DND-41 (cell line): ENCODE data around the gene KCNC3.

Source experiments
- ATAC-seq: fragments of 200-7000 bp; cut with Tn5 transposase; 3 replicates; pipeline ENCODE4 v1.9.1; 2021; ENCODE audit warnings: low read depth; ENCODE audit not compliant: insufficient read depth
- DNase-seq: peaks from one replicate; pipeline ENCODE4 v3.0.0-alpha.2; 2020
- H2AFZ ChIP-seq: 2 replicates; pipeline ENCODE4 v1.6.0; 2012; ENCODE audit warnings: low read depth, low read length
- H3K27ac ChIP-seq: 2 replicates; pipeline ENCODE4 v1.5.1; 2012; ENCODE audit warnings: low read length, inconsistent platforms
- H3K27me3 ChIP-seq: fragments of 200-600 bp; sonication (generic); 2 replicates; pipeline ENCODE4 v1.6.0; 2012; ENCODE audit warnings: low read length, mild to moderate bottlenecking, inconsistent platforms; ENCODE audit not compliant: insufficient read depth, poor library complexity
- H3K36me3 ChIP-seq: 2 replicates; pipeline ENCODE4 v1.5.1; 2012; ENCODE audit warnings: low read length, inconsistent platforms; ENCODE audit not compliant: insufficient read depth
- H3K4me1 ChIP-seq: 2 replicates; pipeline ENCODE4 v1.5.1; 2012; ENCODE audit warnings: mild to moderate bottlenecking, low read length; ENCODE audit not compliant: insufficient read depth
- H3K4me2 ChIP-seq: 2 replicates; pipeline ENCODE4 v1.6.0; 2012; ENCODE audit warnings: mild to moderate bottlenecking, moderate library complexity, low read length, inconsistent platforms; ENCODE audit not compliant: insufficient read depth
- H3K4me3 ChIP-seq, 2 experiments: fragments of 200-600 bp in 1 of 2; shearing (Covaris generic) in 1 of 2; 2 replicates each; pipeline ENCODE4 v1.5.1; 2012 to 2016; ENCODE audit warnings: inconsistent platforms in 2 of 2, low read length in 2 of 2, mild to moderate bottlenecking in 2 of 2, low read depth in 1 of 2, moderate library complexity in 1 of 2
- H3K79me2 ChIP-seq: 2 replicates; pipeline ENCODE4 v1.6.0; 2012; ENCODE audit warnings: low read length, inconsistent platforms; ENCODE audit not compliant: insufficient read depth
- H3K9ac ChIP-seq: 2 replicates; pipeline ENCODE4 v1.6.0; 2012; ENCODE audit warnings: low read depth, mild to moderate bottlenecking, inconsistent platforms, low read length, moderate library complexity
- H3K9me3 ChIP-seq: 2 replicates; pipeline ENCODE4 v1.5.1; 2012; ENCODE audit warnings: low read length, moderate library complexity, mild to moderate bottlenecking, inconsistent platforms; ENCODE audit not compliant: insufficient read depth, severe bottlenecking
- H4K20me1 ChIP-seq: 2 replicates; pipeline ENCODE4 v1.6.0; 2012; ENCODE audit warnings: low read length; ENCODE audit not compliant: insufficient read depth
- EZH2 ChIP-seq: IDR thresholded peaks from 3 replicates; pipeline ENCODE4 v1.6.1; 2012; ENCODE audit warnings: borderline replicate concordance, low read depth, mild to moderate bottlenecking, moderate library complexity, low read length, inconsistent platforms; ENCODE audit not compliant: severe bottlenecking
- TF ChIP-seq, protein P1 (sequence below): IDR thresholded peaks from 2 replicates; pipeline ENCODE4 v1.5.1; 2012; ENCODE audit warnings: borderline replicate concordance, low read length, moderate library complexity, mild to moderate bottlenecking; ENCODE audit not compliant: poor library complexity, severe bottlenecking; ENCODE audit errors: extremely low read depth

KCNC3 gene

DNA sequence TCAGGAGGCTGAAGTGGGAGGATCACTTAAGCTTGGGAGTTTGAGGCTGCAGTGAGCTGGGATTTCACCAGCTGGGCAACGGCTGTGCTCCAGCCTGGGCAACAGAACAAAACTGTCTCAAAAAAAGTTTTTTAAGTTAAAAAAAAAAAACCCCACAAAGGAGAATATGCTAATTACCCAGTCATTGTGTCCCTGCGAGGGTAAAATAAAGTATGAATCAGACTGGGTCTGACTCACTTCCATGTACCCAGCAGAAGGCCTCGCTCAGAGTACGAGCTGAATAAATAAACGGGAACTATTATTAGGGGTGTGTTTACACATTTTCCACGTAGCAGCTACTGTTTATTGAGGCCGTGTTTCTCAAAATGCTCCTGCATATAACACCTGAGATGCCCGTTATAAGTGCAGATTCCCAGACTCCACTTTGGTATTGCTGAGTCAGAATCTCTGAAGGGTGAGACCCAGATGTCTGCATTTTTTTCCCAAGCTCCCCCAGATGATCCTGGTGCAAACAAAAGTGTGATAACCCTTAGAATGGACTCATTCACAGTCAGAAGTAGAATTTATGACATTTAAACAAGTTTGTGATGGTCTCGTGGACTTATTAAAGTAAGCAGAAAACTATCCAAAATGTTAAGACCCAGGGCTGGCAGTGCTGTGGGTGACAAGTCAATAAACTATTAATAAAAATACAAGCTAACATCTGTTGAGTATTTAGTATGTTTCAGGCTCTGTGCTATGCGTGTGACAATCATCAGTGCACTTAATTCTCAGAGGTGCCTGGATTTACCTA, 28.2 kb downstream of the KCNC3 start:
- H3K4me2 ChIP-seq: no peak overlapping the region
- H2AFZ ChIP-seq: no peak overlapping the region
- H4K20me1 ChIP-seq: no peaks in the 10 kb centered on the region
- no peak for ATAC-seq
- no peak overlapping the region for H3K4me3 ChIP-seq
- no peaks in the 10 kb centered on the region for H3K79me2 ChIP-seq
- no peaks in the 10 kb centered on the region for H3K4me1 ChIP-seq
- H3K9me3 ChIP-seq: no peaks in the 10 kb centered on the region
- H3K27me3 ChIP-seq: no peaks in the 10 kb centered on the region
- no peak for DNase-seq
- TF ChIP-seq, protein P1, sequence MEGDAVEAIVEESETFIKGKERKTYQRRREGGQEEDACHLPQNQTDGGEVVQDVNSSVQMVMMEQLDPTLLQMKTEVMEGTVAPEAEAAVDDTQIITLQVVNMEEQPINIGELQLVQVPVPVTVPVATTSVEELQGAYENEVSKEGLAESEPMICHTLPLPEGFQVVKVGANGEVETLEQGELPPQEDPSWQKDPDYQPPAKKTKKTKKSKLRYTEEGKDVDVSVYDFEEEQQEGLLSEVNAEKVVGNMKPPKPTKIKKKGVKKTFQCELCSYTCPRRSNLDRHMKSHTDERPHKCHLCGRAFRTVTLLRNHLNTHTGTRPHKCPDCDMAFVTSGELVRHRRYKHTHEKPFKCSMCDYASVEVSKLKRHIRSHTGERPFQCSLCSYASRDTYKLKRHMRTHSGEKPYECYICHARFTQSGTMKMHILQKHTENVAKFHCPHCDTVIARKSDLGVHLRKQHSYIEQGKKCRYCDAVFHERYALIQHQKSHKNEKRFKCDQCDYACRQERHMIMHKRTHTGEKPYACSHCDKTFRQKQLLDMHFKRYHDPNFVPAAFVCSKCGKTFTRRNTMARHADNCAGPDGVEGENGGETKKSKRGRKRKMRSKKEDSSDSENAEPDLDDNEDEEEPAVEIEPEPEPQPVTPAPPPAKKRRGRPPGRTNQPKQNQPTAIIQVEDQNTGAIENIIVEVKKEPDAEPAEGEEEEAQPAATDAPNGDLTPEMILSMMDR: no peak
- no peak for TF ChIP-seq EZH2
- H3K9ac ChIP-seq: no peak overlapping the region
- no peak overlapping the region for H3K27ac ChIP-seq
- no peaks in the 10 kb centered on the region for H3K36me3 ChIP-seq

DNA sequence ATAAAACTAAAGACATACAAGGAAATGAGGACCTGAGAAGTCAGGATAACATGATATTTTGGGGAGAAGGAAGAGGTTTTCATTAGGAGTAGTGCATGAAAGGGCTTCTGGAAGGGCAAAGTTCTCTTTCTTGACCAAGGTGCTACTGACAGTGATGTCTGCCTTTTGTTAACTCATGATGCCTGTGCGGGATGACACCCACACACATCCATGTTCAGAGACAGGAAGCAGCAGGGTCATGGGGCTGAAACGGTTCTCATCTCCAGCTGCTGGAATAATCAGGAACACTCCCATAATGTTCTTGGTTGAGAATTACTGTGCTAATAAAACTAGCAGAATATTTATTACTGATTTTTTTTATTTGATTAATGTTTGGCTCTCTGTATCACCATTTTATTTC, 29.1 kb downstream of the KCNC3 start:
- H3K36me3 ChIP-seq: no peaks in the 10 kb centered on the region
- H3K27me3 ChIP-seq: no peaks in the 10 kb centered on the region
- H3K79me2 ChIP-seq: no peaks in the 10 kb centered on the region
- no peak overlapping the region for H3K4me3 ChIP-seq
- ATAC-seq (no peak), DNase-seq (no peak)
- no peaks in the 10 kb centered on the region for H3K9me3 ChIP-seq
- TF ChIP-seq, protein P1: no peak
- no peak for TF ChIP-seq EZH2
- H4K20me1 ChIP-seq: no peaks in the 10 kb centered on the region
- H3K9ac ChIP-seq: no peak overlapping the region
- no peaks in the 10 kb centered on the region for H3K4me1 ChIP-seq
- H2AFZ ChIP-seq: no peak overlapping the region
- H3K27ac ChIP-seq: no peak overlapping the region
- H3K4me2 ChIP-seq: no peak overlapping the region

DNA sequence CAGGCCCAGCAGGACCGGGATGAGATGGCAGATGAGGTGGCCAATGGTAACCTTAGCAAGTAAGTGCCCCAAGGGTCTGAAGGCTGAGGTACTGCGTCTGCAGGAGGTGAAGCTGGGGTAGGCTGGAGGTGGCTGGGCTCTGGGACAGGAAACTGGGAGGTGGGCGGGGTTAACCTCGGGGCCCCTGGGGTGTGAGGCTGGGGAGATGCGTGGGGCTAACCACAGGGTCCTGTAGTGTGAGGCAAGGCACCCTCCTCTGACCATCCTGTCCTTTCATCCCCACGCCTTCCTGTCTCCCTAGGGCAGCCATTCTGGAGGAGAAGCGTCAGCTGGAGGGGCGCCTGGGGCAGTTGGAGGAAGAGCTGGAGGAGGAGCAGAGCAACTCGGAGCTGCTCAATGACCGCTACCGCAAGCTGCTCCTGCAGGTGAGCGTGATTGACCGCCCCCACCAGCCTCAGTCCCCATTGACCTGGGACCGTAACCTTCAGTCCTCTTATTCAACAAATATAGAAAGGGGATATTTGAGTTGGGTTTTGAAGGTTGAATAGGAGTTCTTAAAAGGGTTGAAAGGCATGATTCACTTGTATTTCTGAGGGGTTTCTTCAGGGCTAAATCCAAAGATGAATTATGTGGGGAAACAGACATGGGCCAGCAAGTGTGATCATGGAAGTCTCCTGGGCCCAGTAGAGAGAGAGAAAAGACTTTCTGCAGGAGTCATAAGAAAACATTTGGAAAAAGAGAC, 35.7 kb downstream of the KCNC3 start:
- H2AFZ ChIP-seq: no peak overlapping the region
- no peaks in the 10 kb centered on the region for H3K36me3 ChIP-seq
- H3K9me3 ChIP-seq: no peaks in the 10 kb centered on the region
- H3K4me2 ChIP-seq: no peak overlapping the region
- DNase-seq (no peak), ATAC-seq (no peak)
- H3K27ac ChIP-seq: no peak overlapping the region
- no peak overlapping the region for H3K9ac ChIP-seq
- H3K4me3 ChIP-seq: no peak overlapping the region
- no peaks in the 10 kb centered on the region for H3K79me2 ChIP-seq
- H3K4me1 ChIP-seq: no peaks in the 10 kb centered on the region
- TF ChIP-seq EZH2: no peak
- TF ChIP-seq, protein P1: no peak
- H4K20me1 ChIP-seq: no peaks in the 10 kb centered on the region
- H3K27me3 ChIP-seq: no peaks in the 10 kb centered on the region
